K562 (cell line): ENCODE results near the gene HLA-DRB1. TPM values are rescaled to one million over a fixed set of nuclear protein-coding genes. Genes with fewer than 3 reads are reported as not detected.

Source experiments
- ATAC-seq: fragments of 200-7000 bp; cut with Tn5 transposase; 3 replicates; pipeline ENCODE4 v1.9.1; 2020; ENCODE audit warnings: moderate library complexity
- BruUV-seq: library from RNA; stranded (reverse); fragments of 400-500 nt; replicated peaks from 2 replicates; lab custom pipeline; 2021; lab: Mats Ljungman, UMichigan
- CTCF ChIA-PET: fragments of 300-600 bp; formaldehyde crosslinking; extraction: SDS; loops from one replicate; lab custom pipeline; 2021; ENCODE audit warnings: low intra/inter-chr PET ratio; lab: Yijun Ruan, JAX
- POLR2A ChIA-PET: fragments of 300-600, 350-650 bp; sonication (Branson Sonifier 250); formaldehyde crosslinking; extraction: SDS; loops from one replicate; lab custom pipeline; 2021; ENCODE audit warnings: antibody characterized with exemption, inconsistent platforms; lab: Yijun Ruan, JAX
- DNase-seq, 4 experiments: peaks; one replicate each; pipeline versions ENCODE4 v3.0.0 to v3.0.0-alpha.2; 2011 to 2018; ENCODE audit warnings: low spot score in 3 of 4, mixed read lengths in 3 of 4; ENCODE audit errors: extremely low read depth in 1 of 4
- FAIRE-seq: peaks from 2 replicates; lab custom pipeline; 2011; peaks lifted over from hg19 to GRCh38; lab: Jason Lieb, UNC
- H2AFZ ChIP-seq: 2 replicates; pipeline ENCODE4 v1.6.0; 2011; ENCODE audit warnings: low read depth, low read length, control low read depth, inconsistent platforms
- H3K27ac ChIP-seq: fragments of 200-600 bp; 3 replicates; pipeline ENCODE4 v1.8.0; 2011; ENCODE audit warnings: low read depth, mild to moderate bottlenecking, control low read depth, inconsistent platforms, low read length, moderate library complexity, mixed read lengths; ENCODE audit errors: extremely low read depth
- H3K27me3 ChIP-seq, 2 experiments: fragments of 300-600 bp in 1 of 2; 2 replicates in 1 of 2; 3 replicates in 1 of 2; pipeline versions ENCODE4 v1.6.0 to v1.8.0; 2011; ENCODE audit warnings: inconsistent platforms in 2 of 2, low read length in 2 of 2, mild to moderate bottlenecking in 1 of 2, mixed read lengths in 1 of 2, moderate library complexity in 1 of 2; ENCODE audit not compliant: control insufficient read depth in 2 of 2, insufficient read depth in 2 of 2
- H3K36me3 ChIP-seq: fragments of 300-600 bp; 3 replicates; pipeline ENCODE4 v1.8.0; 2011; ENCODE audit warnings: mild to moderate bottlenecking, low read length, inconsistent platforms; ENCODE audit not compliant: control insufficient read depth, insufficient read depth
- H3K4me1 ChIP-seq, 2 experiments: fragments of 200-600 bp in 1 of 2; replicated peaks in 1 of 2; 2 replicates in 1 of 2; 3 replicates in 1 of 2; pipeline versions ENCODE4 v1.5.1 to v1.8.0; 2011; ENCODE audit warnings: inconsistent platforms in 2 of 2, low read length in 2 of 2, mild to moderate bottlenecking in 1 of 2, mixed read lengths in 1 of 2, moderate library complexity in 1 of 2; ENCODE audit not compliant: control insufficient read depth in 2 of 2, insufficient read depth in 2 of 2
- H3K4me2 ChIP-seq: 2 replicates; pipeline ENCODE4 v1.6.1; 2011; ENCODE audit warnings: low read length, control low read depth, inconsistent platforms, mixed read lengths; ENCODE audit not compliant: insufficient read depth
- H3K4me3 ChIP-seq: fragments of 200-600 bp; sonication (generic), shearing (Covaris generic); 2 replicates; pipeline ENCODE4 v1.5.1; 2016; ENCODE audit warnings: control low read depth, inconsistent platforms
- H3K79me2 ChIP-seq: fragments of 200-600 bp; 3 replicates; pipeline ENCODE4 v1.8.0; 2011; ENCODE audit warnings: low read length, inconsistent platforms; ENCODE audit not compliant: control insufficient read depth, insufficient read depth
- H3K9ac ChIP-seq, 2 experiments: 2 replicates each; pipeline versions ENCODE4 v1.6.0 to v1.6.1; 2011; ENCODE audit warnings: low read depth in 2 of 2, low read length in 2 of 2, control low read depth in 1 of 2, inconsistent platforms in 1 of 2, mild to moderate bottlenecking in 1 of 2, mixed read lengths in 1 of 2; ENCODE audit not compliant: insufficient read depth in 1 of 2
- H3K9me1 ChIP-seq: one replicate; pipeline ENCODE4 v1.6.0; 2011; ENCODE audit warnings: inconsistent platforms, mild to moderate bottlenecking, low read length, moderate library complexity; ENCODE audit not compliant: control insufficient read depth, insufficient read depth
- H3K9me3 ChIP-seq: replicated peaks from 2 replicates; pipeline ENCODE4 v1.5.1; 2011; ENCODE audit warnings: low read depth, low read length, inconsistent platforms; ENCODE audit not compliant: control insufficient read depth, insufficient read depth
- H4K20me1 ChIP-seq: replicated peaks from 2 replicates; pipeline ENCODE4 v1.6.1; 2011; ENCODE audit warnings: low read length, inconsistent platforms, mixed read lengths; ENCODE audit not compliant: control insufficient read depth, insufficient read depth
- RBFOX2 ChIP-seq: fragments of 200-400 bp; formaldehyde crosslinking; IDR thresholded peaks from 2 replicates; pipeline ENCODE4 v1.6.1; 2017; ENCODE audit warnings: low read depth, mild to moderate bottlenecking, low read length, moderate library complexity
- ZFPM2 ChIP-seq: fragments of 250-450 bp; sonication (Bioruptor Pico); IDR thresholded peaks from 2 replicates; pipeline ENCODE4 v1.5.1; 2022; ENCODE audit warnings: mild to moderate bottlenecking
- ZNF24 ChIP-seq: fragments of 450-650 bp; IDR thresholded peaks from 2 replicates; pipeline ENCODE4 v1.6.1; 2016
- WGBS: fragments of 100-300 bp; shearing (Covaris generic); methylation state at CpG from one replicate; pipeline ENCODE4 v1.1.6; 2016; ENCODE audit warnings: low coverage, mixed read lengths; ENCODE audit not compliant: insufficient coverage; ENCODE audit errors: missing lambda C conversion rate; 5-methylcytosine and 5-hydroxymethylcytosine counted together
- in situ Hi-C: fragments of 300-500 bp; cut with MboI; formaldehyde crosslinking; loops from 4 replicates; pipeline ENCODE4 v1.15.0; 2018; ENCODE audit warnings: inconsistent platforms, mixed read lengths
- intact Hi-C: fragments of 100-400 bp; cut with micrococcal nuclease; formaldehyde crosslinking; loops from 2 replicates; pipeline ENCODE4 v1.14.2; 2022
- polyA plus RNA-seq, 8 experiments: library from polyadenylated mRNA; depleted of rRNA in 4 of 8; stranded (reverse) in 5 of 8; unstranded in 3 of 8; fragments of >200 nt; fragmentation: Nextera tagmentation in 2 of 8; fragmentation: Illumina TruSeq in 1 of 8; extraction: Ambion mirVana in 2 of 8; extraction: Trizol in 1 of 8; gene quantifications; 2 replicates each; pipeline versions ENCODE4 v1.2.1 to v1.2.3, GENCODE V29; 2011 to 2014; ENCODE audit warnings: inconsistent platforms in 1 of 8, missing spikeins in 1 of 8
- total RNA-seq, 7 experiments: library from RNA; depleted of rRNA in 6 of 7; stranded (reverse); fragments of >200 nt in 6 of 7; fragmentation: Illumina TruSeq in 2 of 7; extraction: Trizol in 2 of 7; gene quantifications; 2 replicates each; pipeline versions ENCODE4 v1.2.1 to v1.2.3, GENCODE V29; 2011 to 2021; ENCODE audit warnings: low replicate concordance in 1 of 7
- TF ChIP-seq, protein P1 (sequence below), 2 experiments: fragments of 150-350 bp in 1 of 2; IDR thresholded peaks; 2 replicates each; pipeline ENCODE4 v1.6.1; 2012 to 2016; ENCODE audit warnings: low read depth in 2 of 2, low read length in 2 of 2, mild to moderate bottlenecking in 1 of 2, moderate library complexity in 1 of 2
- TF ChIP-seq, protein P2 (sequence below): fragments of 250-450 bp; sonication (Bioruptor Pico); IDR thresholded peaks from 2 replicates; pipeline ENCODE4 v1.8.0; 2022; ENCODE audit warnings: inconsistent platforms

The HLA-DRB1 gene
- total and polyA plus RNA-seq, 9 of the 15 experiments (the other 6 are each of a cell fraction or from before 2014, with no cell fraction given) = 0.06 to 0.78 (median 0.06) TPM; not detected in 6

DNA sequence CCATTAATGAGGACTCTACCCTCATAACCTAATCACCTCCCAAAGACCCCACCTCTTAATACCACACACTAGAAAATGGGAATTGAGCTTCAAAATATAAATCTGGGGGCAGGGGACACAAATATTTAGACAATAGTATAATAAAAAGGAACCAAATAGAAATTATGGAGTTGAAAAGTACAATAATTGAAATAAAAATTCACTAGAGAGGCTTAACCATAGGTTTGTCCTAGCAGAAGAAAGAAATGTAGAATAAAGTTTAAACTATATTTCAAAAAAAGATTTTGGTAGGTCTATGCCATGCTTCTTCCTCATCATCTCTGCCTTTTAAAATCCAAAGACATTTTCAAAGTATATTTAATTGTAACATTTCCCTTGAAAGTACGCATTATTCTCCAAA, 28.1 kb upstream of the HLA-DRB1 start (continued):
- TF ChIP-seq, protein P1, sequence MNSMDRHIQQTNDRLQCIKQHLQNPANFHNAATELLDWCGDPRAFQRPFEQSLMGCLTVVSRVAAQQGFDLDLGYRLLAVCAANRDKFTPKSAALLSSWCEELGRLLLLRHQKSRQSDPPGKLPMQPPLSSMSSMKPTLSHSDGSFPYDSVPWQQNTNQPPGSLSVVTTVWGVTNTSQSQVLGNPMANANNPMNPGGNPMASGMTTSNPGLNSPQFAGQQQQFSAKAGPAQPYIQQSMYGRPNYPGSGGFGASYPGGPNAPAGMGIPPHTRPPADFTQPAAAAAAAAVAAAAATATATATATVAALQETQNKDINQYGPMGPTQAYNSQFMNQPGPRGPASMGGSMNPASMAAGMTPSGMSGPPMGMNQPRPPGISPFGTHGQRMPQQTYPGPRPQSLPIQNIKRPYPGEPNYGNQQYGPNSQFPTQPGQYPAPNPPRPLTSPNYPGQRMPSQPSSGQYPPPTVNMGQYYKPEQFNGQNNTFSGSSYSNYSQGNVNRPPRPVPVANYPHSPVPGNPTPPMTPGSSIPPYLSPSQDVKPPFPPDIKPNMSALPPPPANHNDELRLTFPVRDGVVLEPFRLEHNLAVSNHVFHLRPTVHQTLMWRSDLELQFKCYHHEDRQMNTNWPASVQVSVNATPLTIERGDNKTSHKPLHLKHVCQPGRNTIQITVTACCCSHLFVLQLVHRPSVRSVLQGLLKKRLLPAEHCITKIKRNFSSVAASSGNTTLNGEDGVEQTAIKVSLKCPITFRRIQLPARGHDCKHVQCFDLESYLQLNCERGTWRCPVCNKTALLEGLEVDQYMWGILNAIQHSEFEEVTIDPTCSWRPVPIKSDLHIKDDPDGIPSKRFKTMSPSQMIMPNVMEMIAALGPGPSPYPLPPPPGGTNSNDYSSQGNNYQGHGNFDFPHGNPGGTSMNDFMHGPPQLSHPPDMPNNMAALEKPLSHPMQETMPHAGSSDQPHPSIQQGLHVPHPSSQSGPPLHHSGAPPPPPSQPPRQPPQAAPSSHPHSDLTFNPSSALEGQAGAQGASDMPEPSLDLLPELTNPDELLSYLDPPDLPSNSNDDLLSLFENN (IDR thresholded peaks at IDR 0.05; ENCODE audit: low read depth in 2 of 2, low read length in 2 of 2) = no peak
- TF ChIP-seq ZFPM2 (CRISPR knock-in tag) = no peak

DNA sequence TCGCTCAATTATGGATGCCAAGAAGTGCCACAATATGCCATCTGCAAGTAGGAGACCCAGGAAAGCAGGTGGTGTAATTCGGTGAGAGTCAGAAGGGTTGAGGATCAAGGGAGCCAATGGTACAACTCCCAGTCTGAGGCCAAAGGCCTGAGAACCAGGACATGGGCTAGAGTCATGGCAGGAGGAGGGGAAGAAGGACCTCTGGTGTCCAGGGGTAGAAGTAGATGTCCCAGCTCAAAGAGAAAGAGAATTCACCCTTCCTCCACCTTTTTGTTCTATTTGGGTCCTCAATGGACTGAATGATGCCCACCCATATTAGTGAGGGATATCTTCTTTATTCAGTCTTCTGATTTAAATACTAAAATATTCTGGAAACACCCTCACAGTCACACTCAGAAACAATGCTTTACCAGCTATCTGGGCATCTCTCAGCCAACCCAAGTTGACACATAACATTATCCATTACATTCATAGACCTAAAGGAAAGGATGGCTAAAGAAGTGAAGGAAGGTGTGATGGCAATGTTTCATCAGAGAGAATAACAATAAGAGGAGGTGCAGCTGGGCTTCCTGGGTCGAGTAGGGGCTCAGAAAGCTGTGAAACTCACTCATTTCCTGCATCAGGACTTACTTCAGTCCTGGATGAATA, 26.4 kb upstream of the HLA-DRB1 start:
- H3K4me1 ChIP-seq = no peaks in the 10 kb centered on the region
- CTCF ChIA-PET = no interaction called here
- no peak overlapping the region for H2AFZ ChIP-seq
- no peaks in the 10 kb centered on the region for H3K79me2 ChIP-seq
- H3K4me2 ChIP-seq = no peak overlapping the region
- WGBS = 0% methylated on average over 3 of the region's 3 CpGs
- no peaks in the 10 kb centered on the region for H3K36me3 ChIP-seq
- in situ Hi-C loops = no loop called here
- intact Hi-C loops = no loop called here
- DNase-seq (no peak), ATAC-seq (no peak), FAIRE-seq (no peak)
- no TSS peak for BruUV-seq
- no peak overlapping the region for H3K4me3 ChIP-seq
- no peaks in the 10 kb centered on the region for H3K9me1 ChIP-seq
- no peaks in the 10 kb centered on the region for H4K20me1 ChIP-seq
- no peaks in the 10 kb centered on the region; the same call in 1 of the 2 replicates for H3K9me3 ChIP-seq
- H3K27me3 ChIP-seq = no peaks in the 10 kb centered on the region
- TF ChIP-seq RBFOX2 (no peak), ZNF24 (no peak)
- TF ChIP-seq, protein P2, sequence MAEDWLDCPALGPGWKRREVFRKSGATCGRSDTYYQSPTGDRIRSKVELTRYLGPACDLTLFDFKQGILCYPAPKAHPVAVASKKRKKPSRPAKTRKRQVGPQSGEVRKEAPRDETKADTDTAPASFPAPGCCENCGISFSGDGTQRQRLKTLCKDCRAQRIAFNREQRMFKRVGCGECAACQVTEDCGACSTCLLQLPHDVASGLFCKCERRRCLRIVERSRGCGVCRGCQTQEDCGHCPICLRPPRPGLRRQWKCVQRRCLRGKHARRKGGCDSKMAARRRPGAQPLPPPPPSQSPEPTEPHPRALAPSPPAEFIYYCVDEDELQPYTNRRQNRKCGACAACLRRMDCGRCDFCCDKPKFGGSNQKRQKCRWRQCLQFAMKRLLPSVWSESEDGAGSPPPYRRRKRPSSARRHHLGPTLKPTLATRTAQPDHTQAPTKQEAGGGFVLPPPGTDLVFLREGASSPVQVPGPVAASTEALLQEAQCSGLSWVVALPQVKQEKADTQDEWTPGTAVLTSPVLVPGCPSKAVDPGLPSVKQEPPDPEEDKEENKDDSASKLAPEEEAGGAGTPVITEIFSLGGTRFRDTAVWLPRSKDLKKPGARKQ (CRISPR knock-in tag) = no peak
- POLR2A ChIA-PET = no interaction called here
- no peak overlapping the region for H3K27ac ChIP-seq
- H3K9ac ChIP-seq = no peak overlapping the region
